Measurements from ENCODE around the gene EPDR1.

Gene EPDR1

GRCh38 chr7:37916673-37917660, 3.5 kb upstream of the EPDR1 start, which contains the start of gene SFRP4:
Gene SFRP4, minus strand, starts transcription at chr7:37916817. Its CDS starts 280 bp downstream, at chr7:37916537.
- H3K4me3 ChIP-seq (ENCODE audit: low read length), result peak within 1 kb of the TSS; percentile 25
- H3K36me3 ChIP-seq (ENCODE audit: control insufficient read depth, insufficient read depth, low read length), result no peaks in the 10 kb centered on the region
- H3K27me3 ChIP-seq (ENCODE audit: control insufficient read depth, insufficient read depth, low read length), result peaks cover 21% of the 10 kb centered on the region
- H3K4me1 ChIP-seq (ENCODE audit: control insufficient read depth, insufficient read depth, low read length), result peaks cover 25% of the 10 kb centered on the region
- peak within 1 kb of the TSS; percentile 66 for H3K9ac ChIP-seq (ENCODE audit: low read length)
- no peaks in the 10 kb centered on the region for H3K9me3 ChIP-seq (ENCODE audit: control insufficient read depth, low read length)

GRCh38 chr7:37918526-37918925, 1.9 kb upstream of the EPDR1 start:
- Histone ChIP-seq H3K9ac (ENCODE audit: low read length) (no peak overlapping the region), H3K27me3 (ENCODE audit: control insufficient read depth, insufficient read depth, low read length) (peaks cover 21% of the 10 kb centered on the region), H3K9me3 (ENCODE audit: control insufficient read depth, low read length) (no peaks in the 10 kb centered on the region), H3K36me3 (ENCODE audit: control insufficient read depth, insufficient read depth, low read length) (no peaks in the 10 kb centered on the region), H3K4me3 (ENCODE audit: low read length) (no peak overlapping the region), H3K4me1 (ENCODE audit: control insufficient read depth, insufficient read depth, low read length) (peaks cover 28% of the 10 kb centered on the region)

GRCh38 chr7:37920849-37921805, 687 bp downstream of the EPDR1 start:
- peaks cover 13% of the 10 kb centered on the region for H3K27me3 ChIP-seq (ENCODE audit: control insufficient read depth, insufficient read depth, low read length)
- no peaks in the 10 kb centered on the region for H3K36me3 ChIP-seq (ENCODE audit: control insufficient read depth, insufficient read depth, low read length)
- H3K9ac ChIP-seq (ENCODE audit: low read length), result peak overlapping the region; percentile 88
- peak overlapping the region; percentile 52 for H3K4me3 ChIP-seq (ENCODE audit: low read length)
- no peaks in the 10 kb centered on the region for H3K9me3 ChIP-seq (ENCODE audit: control insufficient read depth, low read length)
- H3K4me1 ChIP-seq (ENCODE audit: control insufficient read depth, insufficient read depth, low read length), result peaks cover 27% of the 10 kb centered on the region

GRCh38 chr7:37921876-37922275, 1.4 kb downstream of the EPDR1 start:
- Histone ChIP-seq H3K36me3 (ENCODE audit: control insufficient read depth, insufficient read depth, low read length) (no peaks in the 10 kb centered on the region), H3K9me3 (ENCODE audit: control insufficient read depth, low read length) (no peaks in the 10 kb centered on the region), H3K9ac (ENCODE audit: low read length) (no peak overlapping the region), H3K4me1 (ENCODE audit: control insufficient read depth, insufficient read depth, low read length) (peaks cover 20% of the 10 kb centered on the region), H3K27me3 (ENCODE audit: control insufficient read depth, insufficient read depth, low read length) (peaks cover 6% of the 10 kb centered on the region), H3K4me3 (ENCODE audit: low read length) (no peak overlapping the region)

- Histone ChIP-seq H3K9ac (ENCODE audit: low read length) (no peak overlapping the region), H3K4me3 (ENCODE audit: low read length) (no peak overlapping the region), H3K4me1 (ENCODE audit: control insufficient read depth, insufficient read depth, low read length) (peaks cover 11% of the 10 kb centered on the region), H3K36me3 (ENCODE audit: control insufficient read depth, insufficient read depth, low read length) (no peaks in the 10 kb centered on the region), H3K9me3 (ENCODE audit: control insufficient read depth, low read length) (no peaks in the 10 kb centered on the region), H3K27me3 (ENCODE audit: control insufficient read depth, insufficient read depth, low read length) (no peaks in the 10 kb centered on the region)
Measured at GRCh38 chr7:37923996-37924395, 3.6 kb downstream of the EPDR1 start.

GRCh38 chr7:37924491-37925041, 4.1 kb downstream of the EPDR1 start:
- H3K4me3 ChIP-seq (ENCODE audit: low read length), result no peak overlapping the region
- H3K9me3 ChIP-seq (ENCODE audit: control insufficient read depth, low read length), result no peaks in the 10 kb centered on the region

GRCh38 chr7:37925620-37926019, 5.2 kb downstream of the EPDR1 start:
- no peaks in the 10 kb centered on the region for H3K36me3 ChIP-seq (ENCODE audit: control insufficient read depth, insufficient read depth, low read length)
- no peak overlapping the region for H3K9ac ChIP-seq (ENCODE audit: low read length)
- no peaks in the 10 kb centered on the region for H3K9me3 ChIP-seq (ENCODE audit: control insufficient read depth, low read length)
- H3K4me1 ChIP-seq (ENCODE audit: control insufficient read depth, insufficient read depth, low read length), result peaks cover 5% of the 10 kb centered on the region
- no peaks in the 10 kb centered on the region for H3K27me3 ChIP-seq (ENCODE audit: control insufficient read depth, insufficient read depth, low read length)
- no peak overlapping the region for H3K4me3 ChIP-seq (ENCODE audit: low read length)

More at GRCh38 chr7:37924491-37925041, 4.1 kb downstream of the EPDR1 start:
- H3K4me1 ChIP-seq (ENCODE audit: control insufficient read depth, insufficient read depth, low read length), result peaks cover 11% of the 10 kb centered on the region
- no peak overlapping the region for H3K9ac ChIP-seq (ENCODE audit: low read length)
- no peaks in the 10 kb centered on the region for H3K36me3 ChIP-seq (ENCODE audit: control insufficient read depth, insufficient read depth, low read length)
- H3K27me3 ChIP-seq (ENCODE audit: control insufficient read depth, insufficient read depth, low read length), result no peaks in the 10 kb centered on the region

GRCh38 chr7:37927773-37928444, 7.5 kb downstream of the EPDR1 start:
- Histone ChIP-seq H3K9me3 (ENCODE audit: control insufficient read depth, low read length) (no peaks in the 10 kb centered on the region), H3K4me3 (ENCODE audit: low read length) (no peak overlapping the region), H3K36me3 (ENCODE audit: control insufficient read depth, insufficient read depth, low read length) (no peaks in the 10 kb centered on the region), H3K9ac (ENCODE audit: low read length) (no peak overlapping the region), H3K4me1 (ENCODE audit: control insufficient read depth, insufficient read depth, low read length) (no peaks in the 10 kb centered on the region), H3K27me3 (ENCODE audit: control insufficient read depth, insufficient read depth, low read length) (no peaks in the 10 kb centered on the region)

GRCh38 chr7:37928878-37929277, 8.4 kb downstream of the EPDR1 start:
- Histone ChIP-seq H3K4me1 (ENCODE audit: control insufficient read depth, insufficient read depth, low read length) (no peaks in the 10 kb centered on the region), H3K9me3 (ENCODE audit: control insufficient read depth, low read length) (no peaks in the 10 kb centered on the region), H3K36me3 (ENCODE audit: control insufficient read depth, insufficient read depth, low read length) (no peaks in the 10 kb centered on the region), H3K9ac (ENCODE audit: low read length) (no peak overlapping the region), H3K4me3 (ENCODE audit: low read length) (no peak overlapping the region), H3K27me3 (ENCODE audit: control insufficient read depth, insufficient read depth, low read length) (no peaks in the 10 kb centered on the region)

GRCh38 chr7:37930226-37930948, 9.9 kb downstream of the EPDR1 start:
- Histone ChIP-seq H3K9ac (ENCODE audit: low read length) (no peak overlapping the region), H3K27me3 (ENCODE audit: control insufficient read depth, insufficient read depth, low read length) (no peaks in the 10 kb centered on the region), H3K4me1 (ENCODE audit: control insufficient read depth, insufficient read depth, low read length) (no peaks in the 10 kb centered on the region), H3K36me3 (ENCODE audit: control insufficient read depth, insufficient read depth, low read length) (no peaks in the 10 kb centered on the region), H3K4me3 (ENCODE audit: low read length) (no peak overlapping the region), H3K9me3 (ENCODE audit: control insufficient read depth, low read length) (no peaks in the 10 kb centered on the region)

GRCh38 chr7:37932543-37932942, 12.1 kb downstream of the EPDR1 start:
- no peaks in the 10 kb centered on the region for H3K4me1 ChIP-seq (ENCODE audit: control insufficient read depth, insufficient read depth, low read length)

More at GRCh38 chr7:37932543-37932942, 12.1 kb downstream of the EPDR1 start:
- Histone ChIP-seq H3K9me3 (ENCODE audit: control insufficient read depth, low read length) (no peaks in the 10 kb centered on the region), H3K9ac (ENCODE audit: low read length) (no peak overlapping the region), H3K4me3 (ENCODE audit: low read length) (no peak overlapping the region), H3K27me3 (ENCODE audit: control insufficient read depth, insufficient read depth, low read length) (no peaks in the 10 kb centered on the region), H3K36me3 (ENCODE audit: control insufficient read depth, insufficient read depth, low read length) (no peaks in the 10 kb centered on the region)
